HG03354 (cell line): ENCODE data around the gene RBM28.

Experiments used
- ATAC-seq: cut with Tn5 transposase; IDR thresholded peaks from one replicate; pipeline ENCODE4 v1.9.1; 2021; ENCODE audit warnings: mild to moderate bottlenecking; ENCODE audit not compliant: unreplicated experiment, poor library complexity, severe bottlenecking

The RBM28 gene

DNA sequence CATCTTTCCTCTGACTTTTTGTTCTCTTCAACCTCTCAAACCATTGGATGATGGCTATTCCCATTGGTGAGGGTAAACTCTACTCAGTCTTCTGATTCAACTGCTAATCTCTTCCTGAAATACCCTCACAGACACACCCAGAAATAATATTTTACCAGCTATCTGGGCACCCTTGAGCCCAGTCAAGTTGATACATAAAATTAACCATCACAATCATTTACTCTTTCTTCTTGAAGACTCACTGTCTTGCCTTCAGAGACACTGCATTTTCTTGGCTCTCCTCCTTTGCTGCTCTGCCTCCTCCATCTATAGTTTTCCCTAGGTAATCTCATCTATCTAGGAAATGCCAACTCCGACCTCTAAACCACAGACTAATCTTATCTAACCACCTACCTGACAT, 30.3 kb upstream of the RBM28 start:
- no peak for ATAC-seq

DNA sequence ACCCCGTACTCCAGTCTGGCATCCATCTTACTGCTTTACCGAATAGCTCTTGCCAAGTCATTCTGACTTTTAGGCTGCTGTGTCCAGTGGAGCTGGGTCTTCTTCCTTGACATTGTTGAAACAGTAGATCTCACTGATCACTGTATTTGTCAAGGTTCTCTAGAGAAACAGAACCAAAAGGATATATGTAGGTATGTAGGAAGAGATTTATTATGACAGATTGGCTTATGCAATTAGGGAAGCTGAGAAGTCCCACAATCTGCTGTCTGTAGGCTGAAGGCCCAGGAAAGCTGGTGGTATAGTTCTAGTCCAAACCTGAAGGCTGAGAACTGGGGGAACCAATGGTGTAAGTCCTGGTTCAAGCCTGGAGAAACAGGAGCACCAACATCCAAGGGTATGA, 29.9 kb upstream of the RBM28 start:
- ATAC-seq = no peak

DNA sequence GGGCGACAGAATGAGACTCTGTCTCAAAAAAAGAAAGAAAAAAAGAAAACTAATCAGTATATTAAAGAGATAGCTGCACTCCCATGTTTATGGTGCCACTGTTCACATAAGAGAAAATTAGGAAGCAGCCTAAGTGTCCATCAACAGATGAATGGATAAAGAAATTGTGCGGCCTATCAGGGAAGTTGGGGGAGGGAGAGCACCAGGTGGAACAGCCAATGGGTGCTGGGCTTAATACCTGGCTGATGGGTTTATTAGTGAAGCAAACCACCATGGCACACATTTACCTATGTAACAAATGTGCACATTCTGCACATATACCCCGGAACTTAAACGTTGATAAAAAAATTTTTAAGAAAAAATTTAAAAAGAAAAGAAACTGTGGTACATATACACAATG, 26.8 kb upstream of the RBM28 start:
- ATAC-seq = no peak

DNA sequence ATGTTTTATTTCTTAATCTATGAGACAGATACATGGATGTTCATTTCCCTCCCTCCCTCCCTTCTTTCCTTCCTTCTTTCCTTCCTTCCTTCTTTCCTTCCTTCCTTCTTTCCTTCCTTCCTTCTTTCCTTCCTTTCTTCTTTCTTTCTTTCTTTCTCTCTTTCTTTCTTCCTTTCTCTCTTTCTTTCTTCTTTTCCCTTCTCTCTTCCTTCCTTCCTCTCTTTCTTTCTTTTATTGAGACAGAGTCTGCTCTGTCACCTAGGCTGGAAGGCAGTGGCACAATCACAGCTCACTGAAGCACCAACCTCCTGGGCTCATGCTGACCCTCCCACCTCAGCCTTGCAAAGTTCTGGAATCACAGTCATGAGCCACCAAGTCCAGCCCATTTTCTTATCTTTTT, 23.3 kb upstream of the RBM28 start:
- ATAC-seq = no peak

DNA sequence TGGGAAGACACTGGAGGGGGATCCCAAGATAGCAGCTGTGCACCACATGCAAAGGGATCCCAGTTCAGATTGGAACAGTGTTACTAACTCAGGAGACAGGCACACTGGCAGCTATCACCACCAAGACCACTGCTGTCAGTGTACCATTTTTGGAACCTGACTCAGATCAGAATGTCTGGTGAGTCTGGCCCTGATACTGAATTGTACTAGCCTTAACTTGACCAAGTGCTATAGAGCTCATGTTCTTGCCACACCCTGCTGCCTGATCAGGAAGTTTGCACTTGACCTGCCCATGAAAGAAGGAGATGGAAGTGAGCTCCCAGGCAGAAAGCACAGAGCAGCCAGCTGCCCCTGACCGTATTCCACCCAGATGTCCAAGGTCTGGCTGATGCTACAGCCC, 22.6 kb upstream of the RBM28 start:
- no peak for ATAC-seq

DNA sequence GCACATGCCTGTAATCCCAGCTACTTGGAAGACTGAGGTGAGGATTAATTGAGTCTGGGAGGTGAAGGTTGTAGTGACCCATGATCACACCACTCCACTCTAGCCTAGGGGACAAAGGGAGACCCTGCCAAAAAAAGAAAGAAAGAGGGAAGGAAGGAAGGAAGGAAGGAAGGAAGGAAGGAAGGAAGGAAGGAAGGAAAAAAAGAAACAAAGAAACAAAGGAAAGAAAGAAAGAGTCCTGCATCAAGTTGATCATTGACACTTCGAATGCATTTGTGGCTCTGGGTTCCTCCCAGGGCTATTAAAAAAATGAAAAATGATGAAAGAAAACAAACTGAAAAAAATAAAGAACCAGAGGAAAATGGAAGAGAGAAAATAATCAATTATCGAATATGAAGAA, 21.7 kb upstream of the RBM28 start:
- no peak for ATAC-seq

DNA sequence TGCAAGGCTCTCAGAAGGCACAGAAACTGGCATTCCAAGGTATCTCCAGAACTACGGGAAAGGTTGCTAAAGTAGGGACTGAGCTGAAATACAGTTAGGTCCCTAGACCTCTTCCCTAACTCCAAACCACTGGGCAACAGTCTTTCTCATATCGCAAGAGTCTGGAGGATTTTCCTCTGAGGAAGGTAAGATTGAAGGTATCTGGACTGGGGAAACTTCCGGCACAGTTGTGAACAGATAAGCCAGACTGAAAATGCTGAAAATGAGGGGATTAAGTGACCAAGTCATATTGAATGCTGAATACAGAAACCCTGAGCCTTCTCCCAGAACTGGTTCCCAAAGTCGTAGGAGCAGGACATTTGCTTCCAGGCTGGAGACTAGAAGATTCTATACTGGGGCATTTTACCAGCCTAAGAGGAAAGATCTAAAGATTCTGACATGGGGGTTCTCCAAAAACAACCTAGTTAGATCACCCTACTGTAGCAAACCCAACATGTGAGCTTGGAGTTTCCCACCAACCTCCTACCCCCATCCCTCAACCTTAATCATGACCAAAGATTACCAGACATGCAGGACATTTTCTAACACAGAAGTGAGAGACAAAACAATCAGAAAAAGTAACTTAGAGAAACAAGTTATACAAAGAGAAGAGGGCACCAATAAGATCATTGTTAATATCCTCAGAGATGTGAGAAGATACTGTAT, 20.6 kb upstream of the RBM28 start:
- no peak for ATAC-seq

DNA sequence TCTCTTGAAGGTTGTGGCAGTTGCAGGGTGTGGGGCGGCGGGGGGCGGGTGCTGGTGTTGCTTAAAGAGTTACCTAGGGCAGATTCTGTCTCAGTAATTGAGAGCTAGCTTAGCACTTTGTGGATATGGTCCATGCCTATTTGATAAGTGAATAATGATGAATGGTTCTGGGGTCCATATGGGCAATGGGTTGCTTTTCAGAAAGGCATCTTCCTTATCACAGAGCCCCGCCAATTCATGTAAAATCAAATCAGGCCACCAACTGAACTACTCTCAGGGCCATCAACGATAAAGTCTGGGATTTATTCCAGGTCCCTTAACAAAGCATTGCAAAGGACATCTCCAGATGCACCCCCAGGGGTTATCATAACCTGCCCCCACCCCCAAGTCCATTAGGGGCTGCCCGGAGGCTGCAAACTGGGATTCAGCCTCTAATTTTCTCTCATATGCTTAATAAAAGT, 19.6 kb upstream of the RBM28 start:
- no peak for ATAC-seq

DNA sequence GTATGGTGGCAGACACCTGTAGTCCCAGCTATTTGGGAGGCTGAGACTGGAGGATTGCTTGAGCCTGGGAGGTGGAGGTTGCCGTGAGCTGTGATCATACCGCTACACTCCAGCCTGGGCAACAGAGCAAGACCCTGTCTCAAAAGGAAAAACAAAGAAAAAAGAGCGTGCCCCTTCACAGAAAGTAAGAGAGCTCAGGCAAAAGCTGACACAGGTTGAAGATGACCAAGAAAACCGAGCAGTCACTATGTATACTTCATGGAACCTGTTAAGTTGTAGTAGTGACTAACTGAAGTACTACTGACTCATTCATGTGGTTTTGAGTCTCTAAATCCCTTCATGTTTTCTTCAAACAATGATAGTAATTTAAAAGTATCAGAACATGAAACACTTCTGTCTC, 19.0 kb upstream of the RBM28 start:
- no peak for ATAC-seq

DNA sequence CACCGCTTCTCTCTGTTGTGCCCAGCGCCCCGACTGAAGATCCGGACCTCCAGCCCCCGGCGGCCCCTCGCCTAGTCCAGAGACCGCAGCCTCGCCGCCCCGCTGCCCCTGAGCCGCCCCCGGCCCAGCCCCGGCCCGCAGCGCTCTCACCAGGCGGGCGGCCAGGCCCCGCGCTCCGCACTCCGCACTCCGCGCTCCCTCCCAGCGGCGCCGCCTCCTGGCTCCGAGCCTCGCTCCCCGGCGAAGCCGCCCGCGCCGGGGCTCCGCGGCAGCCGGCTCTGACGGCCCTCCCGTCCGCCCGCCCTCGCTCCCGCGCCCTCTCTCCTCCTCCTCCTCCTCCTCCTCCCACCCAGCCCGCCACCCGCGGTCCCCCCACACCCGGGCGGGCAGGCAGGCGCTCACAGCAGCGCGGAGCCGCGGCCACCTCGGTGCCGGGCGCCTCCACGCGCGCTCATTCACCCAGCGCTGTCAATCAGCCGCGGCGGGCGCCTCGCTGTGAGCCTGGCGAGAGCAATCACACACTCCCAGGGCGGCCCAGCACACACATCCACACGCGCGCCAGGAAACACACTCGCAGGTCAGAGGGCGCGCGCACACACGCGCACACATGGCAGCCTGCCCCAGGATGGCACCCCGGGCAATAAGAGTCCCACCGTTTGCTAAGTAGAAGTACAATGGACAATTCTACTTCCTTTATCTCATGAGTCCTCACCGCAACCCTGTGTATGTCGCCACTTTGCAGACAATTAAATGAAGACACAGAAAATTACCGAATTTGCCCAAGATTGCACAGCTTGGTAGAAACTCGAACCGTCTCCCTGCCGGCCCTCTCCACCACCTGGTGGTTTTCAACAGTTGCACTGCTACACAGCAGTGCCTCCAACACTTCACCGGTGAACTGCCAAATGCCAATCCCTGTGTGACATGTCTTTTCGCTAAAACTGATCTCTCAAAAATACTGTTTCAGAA, 18.0 kb upstream of the RBM28 start, which contains the start of gene PRRT4:
PRRT4 (minus strand) TSS at position 280 of the 969 bp plus-strand sequence.
- peak; percentile 48 for ATAC-seq

DNA sequence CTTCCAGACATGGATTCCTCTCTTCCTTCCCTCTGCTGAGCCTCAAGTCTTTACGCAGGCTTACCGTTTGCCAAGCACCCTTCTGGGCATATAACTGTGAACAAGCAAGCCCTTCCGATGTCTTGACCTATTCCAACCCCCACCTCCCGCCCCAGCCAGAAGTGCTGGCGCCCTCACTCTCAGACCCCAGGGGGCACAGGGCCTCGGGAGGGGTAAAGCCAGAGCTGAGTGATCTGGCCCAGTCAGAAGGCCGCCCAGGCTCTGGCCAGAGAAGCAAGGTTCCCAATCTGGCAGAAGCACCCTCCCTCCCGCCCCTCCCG, 16.6 kb upstream of the RBM28 start:
- no peak for ATAC-seq

DNA sequence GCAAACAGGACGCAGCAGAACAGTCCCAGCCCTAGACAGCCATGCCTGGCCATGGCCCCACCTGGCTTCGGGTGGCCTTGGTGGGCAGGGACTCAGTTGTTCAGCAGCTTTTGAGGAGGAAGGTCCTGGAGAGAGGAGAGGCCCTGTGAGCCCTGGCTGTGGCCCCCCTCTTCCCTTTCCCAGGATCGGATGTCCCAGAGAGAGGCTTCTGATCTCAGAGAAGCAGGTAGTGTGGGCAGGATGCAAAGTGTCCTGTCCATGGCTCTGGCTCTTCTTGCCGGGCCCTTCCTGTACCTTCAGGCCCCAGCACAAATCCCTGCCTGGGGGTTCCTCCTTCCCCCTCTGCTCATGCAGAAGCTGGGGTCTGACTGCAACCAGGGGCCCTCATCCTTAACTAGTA, 16.2 kb upstream of the RBM28 start:
- ATAC-seq = no peak

DNA sequence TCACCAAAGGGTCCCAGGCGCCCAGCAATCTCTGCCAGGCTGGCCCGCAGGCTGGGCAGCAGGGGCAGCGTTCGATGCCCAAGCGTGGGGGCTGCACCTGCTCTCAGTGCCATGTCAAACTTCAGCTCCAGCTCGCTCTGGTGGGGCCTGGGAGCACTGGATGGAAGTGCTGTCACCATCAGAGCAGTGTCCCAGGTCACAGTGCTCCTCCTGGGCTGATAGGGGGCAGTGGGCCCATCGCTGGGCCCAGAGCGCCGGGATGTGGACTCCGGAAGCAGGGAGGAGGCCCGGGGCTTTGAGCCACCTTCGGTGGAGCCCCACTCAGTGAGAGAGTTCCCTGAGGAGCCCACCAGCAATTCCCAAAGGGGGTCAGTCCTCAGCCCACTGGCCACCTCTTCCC, 15.6 kb upstream of the RBM28 start:
- no peak for ATAC-seq

DNA sequence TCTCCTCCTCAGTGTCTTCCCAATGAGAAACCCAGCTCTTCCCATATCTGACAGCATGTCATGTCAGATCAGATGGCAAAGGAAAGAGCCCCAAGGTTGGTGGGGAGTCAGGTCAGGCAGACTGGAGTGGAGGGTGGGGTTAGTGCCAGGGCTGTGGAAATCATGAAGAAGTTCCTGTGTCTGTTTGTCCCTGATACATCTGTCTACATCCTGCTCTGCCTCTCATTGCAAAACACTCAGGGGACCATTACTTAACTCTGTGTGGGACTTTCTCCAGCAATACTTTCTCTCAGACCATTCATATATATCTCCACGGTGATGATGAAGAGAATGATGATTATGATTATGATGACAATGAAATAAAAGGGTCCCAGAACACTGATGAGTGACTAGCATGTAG, 14.5 kb upstream of the RBM28 start:
- no peak for ATAC-seq

DNA sequence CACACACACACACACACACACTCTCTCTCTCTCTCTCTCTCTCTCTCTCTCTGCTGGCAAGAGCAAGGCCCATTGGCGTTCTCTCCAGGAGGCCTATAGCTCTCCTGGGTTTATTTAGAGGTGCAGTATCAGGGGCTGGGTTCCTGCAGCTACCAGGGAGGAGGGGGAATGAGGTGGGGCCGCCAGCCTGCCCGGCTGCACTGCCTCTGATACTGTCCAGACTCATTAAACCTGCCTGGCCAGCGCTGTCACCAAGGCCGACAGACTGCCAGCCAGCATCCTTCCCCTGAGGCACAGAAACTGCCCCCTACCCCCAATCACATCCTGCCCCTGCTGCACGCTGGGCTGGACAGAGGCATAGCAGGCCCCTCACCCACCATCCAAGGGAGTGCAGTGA, 13.5 kb upstream of the RBM28 start:
- no peak for ATAC-seq

DNA sequence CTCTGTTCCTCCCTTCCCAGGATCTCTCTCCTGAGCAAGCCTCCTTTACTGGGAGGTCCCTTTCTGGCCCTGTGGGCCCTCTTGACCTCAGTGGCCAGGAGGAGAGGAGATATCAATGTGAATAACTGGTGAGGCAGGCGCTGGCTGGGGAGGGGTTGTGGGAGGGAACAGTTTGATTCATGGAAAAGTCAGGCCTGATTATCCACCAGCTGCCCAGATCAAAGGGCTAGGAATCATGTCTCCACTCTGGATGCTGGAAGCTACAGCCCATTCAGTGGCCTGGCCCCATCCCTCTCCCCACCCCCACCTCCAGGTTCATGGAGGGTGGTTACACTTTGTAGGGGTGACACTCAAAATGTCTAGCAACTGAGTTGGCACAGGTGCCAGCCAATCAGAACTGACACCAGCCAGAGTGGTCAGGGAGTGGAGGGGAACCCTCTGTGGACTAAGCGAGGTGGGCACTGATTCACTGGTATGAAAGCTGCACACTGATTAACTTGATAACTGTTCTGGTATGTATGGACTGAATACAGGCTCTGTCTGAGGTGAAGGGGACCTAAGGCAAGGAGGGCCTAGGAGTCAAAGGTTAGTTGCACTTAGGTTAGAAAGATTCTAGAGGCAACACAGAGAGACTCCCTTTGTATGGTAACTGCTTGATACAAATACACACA, 13.0 kb upstream of the RBM28 start:
- no peak for ATAC-seq

DNA sequence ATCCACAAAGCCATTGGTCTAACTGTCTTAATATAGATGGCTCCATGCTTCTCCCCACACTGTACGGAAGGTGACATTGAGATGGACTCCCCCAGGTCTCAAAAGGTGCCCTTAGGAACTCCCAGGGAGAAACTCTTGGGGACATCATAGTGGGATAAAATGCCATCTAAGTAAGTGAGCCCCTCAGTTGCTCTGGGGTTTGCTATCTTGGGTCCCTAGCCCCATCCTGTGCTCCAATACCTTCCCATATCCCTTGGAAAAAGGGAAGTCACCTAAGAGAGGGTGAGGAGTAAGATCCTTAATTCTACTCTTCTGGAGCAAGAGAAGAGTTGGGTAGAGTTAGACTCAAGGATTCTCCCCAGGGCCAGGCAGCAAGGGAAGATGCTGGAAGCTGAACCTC, 9.9 kb upstream of the RBM28 start:
- no peak for ATAC-seq

DNA sequence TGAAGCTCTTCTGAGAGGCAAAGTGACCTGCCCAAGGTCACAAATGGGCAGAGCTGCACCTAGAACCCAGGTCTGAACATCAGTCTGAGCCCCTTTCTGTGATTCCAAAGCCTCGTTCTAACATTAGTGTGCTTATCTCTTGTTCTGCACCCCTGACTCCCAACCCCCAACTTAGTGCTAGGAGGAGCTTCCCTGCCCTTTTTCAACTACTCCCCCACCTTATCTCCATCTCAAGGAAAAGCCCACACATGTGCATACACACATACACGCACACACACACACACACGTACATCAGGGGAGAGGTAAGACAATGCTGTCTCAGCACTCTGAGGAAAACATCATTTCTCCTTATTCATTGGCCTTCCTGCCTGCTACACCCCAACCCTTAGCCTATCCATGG, 9.5 kb upstream of the RBM28 start:
- no peak for ATAC-seq

DNA sequence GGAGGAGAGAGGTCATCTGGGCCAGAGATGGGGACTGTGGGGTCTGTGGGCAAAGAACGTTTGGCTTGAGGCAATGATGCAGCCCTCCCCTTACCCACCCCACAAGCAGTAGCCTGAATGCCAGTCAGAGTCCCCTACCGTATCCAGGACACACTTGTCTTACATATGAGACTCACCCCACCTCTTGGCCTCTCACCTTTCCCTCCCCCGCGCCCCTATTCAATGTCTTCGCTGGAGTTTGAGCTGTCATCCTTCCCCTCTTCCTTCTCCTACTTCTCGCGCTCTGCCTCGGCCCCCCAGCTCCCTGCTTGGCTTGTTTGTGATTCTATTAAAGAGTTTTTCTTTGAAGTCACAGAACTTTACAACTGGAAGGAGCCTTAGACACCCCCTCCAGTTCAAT, 8.9 kb upstream of the RBM28 start:
- no peak for ATAC-seq

DNA sequence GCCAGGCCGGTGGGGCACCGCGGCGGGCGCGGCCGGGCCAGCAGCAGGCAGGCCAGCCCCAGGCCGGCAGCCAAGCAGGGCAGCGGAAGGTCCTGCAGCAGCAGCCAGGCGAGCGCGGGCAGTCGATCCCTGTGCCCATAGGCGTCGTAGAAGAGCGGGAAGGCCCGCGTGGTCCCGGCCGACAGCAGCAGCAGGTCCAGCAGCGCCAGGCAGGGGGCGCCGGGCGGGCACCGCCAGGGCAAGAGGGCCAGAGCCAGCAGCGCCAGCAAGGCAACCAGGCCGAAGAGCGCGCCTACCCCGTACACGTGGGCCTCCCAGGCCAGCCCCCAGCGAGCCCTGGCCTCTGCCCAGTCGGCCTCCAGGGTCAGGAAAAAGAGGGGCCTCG, 8.4 kb upstream of the RBM28 start:
- ATAC-seq = no peak
